Neural progenitor cell (in vitro differentiated cells): Measurements from ENCODE around the gene PDE8B.

Source experiments
- CTCF ChIP-seq: fragments of 200-600 bp; sonication (generic); IDR thresholded peaks from 2 replicates; pipeline ENCODE4 v1.5.1; 2017; ENCODE audit warnings: antibody characterized with exemption, mild to moderate bottlenecking
- EZH2 ChIP-seq: fragments of 200-600 bp; sonication (generic); IDR thresholded peaks from 2 replicates; pipeline ENCODE4 v1.6.1; 2017; ENCODE audit warnings: antibody characterized with exemption, mild to moderate bottlenecking, moderate library complexity
- EZH2phosphoT487 ChIP-seq: fragments of 200-600 bp; sonication (generic); IDR thresholded peaks from 2 replicates; pipeline ENCODE4 v1.6.1; 2017; ENCODE audit warnings: antibody characterized with exemption

- TF ChIP-seq CTCF (no peak), EZH2phosphoT487 (no peak), EZH2 (no peak)
Observed at GRCh38 chr5:77316871-77317661, 106.6 kb downstream of the PDE8B start.
